Stimulated activated CD8-positive, alpha-beta memory T cell treated with anti-CD3 and anti-CD28 coated beads, Interleukin-4, amount 100 ng/mL, for 4 hours (primary cell): ENCODE measurements around the gene LIG3.
"Not testable (repeated sequence)": the region's sequence is repeated elsewhere in the genome, so short reads cannot be mapped to it uniquely, and the experiment has no call there.

Source experiments
- DNase-seq, 2 donors: peaks; one replicate each; pipeline ENCODE4 v3.0.0-alpha.2; 2020; ENCODE audit warnings: low read depth in 2 of 2, low spot score in 1 of 2

LIG3 gene

GRCh38 chr17:34998205-34998604 is 17.9 kb downstream of the LIG3 start:
- peak; percentile 45 to 55 for DNase-seq

GRCh38 chr17:34999456-34999855 is 19.1 kb downstream of the LIG3 start:
- DNase-seq: no peak

GRCh38 chr17:35000965-35001364 is 20.7 kb downstream of the LIG3 start:
- DNase-seq: not testable (repeated sequence)

- no peak for DNase-seq
Observed at GRCh38 chr17:35001549-35001948, 21.2 kb downstream of the LIG3 start.

GRCh38 chr17:35002876-35003551 is 22.7 kb downstream of the LIG3 start:
- DNase-seq: no peak

GRCh38 chr17:35003778-35004177 is 23.5 kb downstream of the LIG3 start:
- DNase-seq: no peak

- no peak for DNase-seq
Observed at GRCh38 chr17:35006345-35006744, 26.0 kb downstream of the LIG3 start.

- no peak for DNase-seq
Observed at GRCh38 chr17:35006961-35007360, 26.6 kb downstream of the LIG3 start.

GRCh38 chr17:35010093-35010492 is 29.8 kb downstream of the LIG3 start:
- no peak for DNase-seq

- DNase-seq: no peak
Observed at GRCh38 chr17:35011671-35012216, 31.4 kb downstream of the LIG3 start.

- no peak for DNase-seq
Observed at GRCh38 chr17:35016369-35016768, 36.1 kb downstream of the LIG3 start.

- DNase-seq: no peak
Observed at GRCh38 chr17:35017021-35017420, 36.7 kb downstream of the LIG3 start.

GRCh38 chr17:35018814-35019213 is 38.5 kb downstream of the LIG3 start:
- no peak for DNase-seq

GRCh38 chr17:35019386-35020179 is 39.3 kb downstream of the LIG3 start:
- DNase-seq: no peak

- no peak for DNase-seq
Observed at GRCh38 chr17:35021520-35022380, 41.4 kb downstream of the LIG3 start.

- DNase-seq: peak; percentile 39 to 62
Observed at GRCh38 chr17:35022536-35023063, 42.3 kb downstream of the LIG3 start.

- DNase-seq: no peak
Observed at GRCh38 chr17:35023538-35023937, 43.2 kb downstream of the LIG3 start.

GRCh38 chr17:35025541-35025940 is 45.2 kb downstream of the LIG3 start:
- DNase-seq: no peak

GRCh38 chr17:35028097-35028496 is 47.8 kb downstream of the LIG3 start:
- not testable (repeated sequence) for DNase-seq

- DNase-seq: no peak
Observed at GRCh38 chr17:35028531-35029262, 48.4 kb downstream of the LIG3 start.
